Measurements from ENCODE around the gene KCTD2.

KCTD2 gene

GRCh38 chr17:75030161-75030560 is 16.9 kb upstream of the KCTD2 start:
- no peaks in the 10 kb centered on the region for H3K9me2 ChIP-seq (replicated peaks; ENCODE audit: control insufficient read depth, low read length)
- no peaks in the 10 kb centered on the region; the same call in 1 of the 2 replicates for H3K9me3 ChIP-seq (ENCODE audit: control insufficient read depth, insufficient read depth, low read length)
- TF ChIP-seq EZH2phosphoT487 (IDR thresholded peaks at IDR 0.05; ENCODE audit: borderline replicate concordance, low read length) (no peak), CTCF (IDR thresholded peaks at IDR 0.05; ENCODE audit: low read depth, low read length, poor library complexity, severe bottlenecking) (no peak)
- no peak overlapping the region for H3K4me3 ChIP-seq (ENCODE audit: low read length)
- no peak overlapping the region for H3K4me2 ChIP-seq (ENCODE audit: low read length)
- no peaks in the 10 kb centered on the region for H3K79me2 ChIP-seq (ENCODE audit: control insufficient read depth, low read length)
- H3K27me3 ChIP-seq (ENCODE audit: control insufficient read depth, low read length): peaks cover 19% of the 10 kb centered on the region
- no peaks in the 10 kb centered on the region; the same call in 1 of the 2 replicates for H3K36me3 ChIP-seq (ENCODE audit: control insufficient read depth, low read length)
- H3K27ac ChIP-seq (ENCODE audit: low read depth, low read length): no peak overlapping the region
- peaks cover 30% of the 10 kb centered on the region for H3K4me1 ChIP-seq (ENCODE audit: control insufficient read depth, low read length)
- H3F3A ChIP-seq (ENCODE audit: control insufficient read depth, insufficient read depth): no peaks in the 10 kb centered on the region; the same call in 1 of the 2 replicates
- H4K20me1 ChIP-seq (ENCODE audit: control insufficient read depth, insufficient read depth, low read depth, low read length): no peaks in the 10 kb centered on the region

- TF ChIP-seq EZH2phosphoT487 (IDR thresholded peaks at IDR 0.05; ENCODE audit: borderline replicate concordance, low read length) (no peak), CTCF (IDR thresholded peaks at IDR 0.05; ENCODE audit: low read depth, low read length, poor library complexity, severe bottlenecking) (no peak)
- no peaks in the 10 kb centered on the region; the same call in 1 of the 2 replicates for H3F3A ChIP-seq (ENCODE audit: control insufficient read depth, insufficient read depth)
- H3K79me2 ChIP-seq (ENCODE audit: control insufficient read depth, low read length): no peaks in the 10 kb centered on the region
- H3K4me2 ChIP-seq (ENCODE audit: low read length): peak overlapping the region; percentile 96
- no peaks in the 10 kb centered on the region; the same call in 1 of the 2 replicates for H3K9me3 ChIP-seq (ENCODE audit: control insufficient read depth, insufficient read depth, low read length)
- H3K4me1 ChIP-seq (ENCODE audit: control insufficient read depth, low read length): peaks cover 33% of the 10 kb centered on the region
- H3K27ac ChIP-seq (ENCODE audit: low read depth, low read length): no peak overlapping the region
- no peaks in the 10 kb centered on the region for H4K20me1 ChIP-seq (ENCODE audit: control insufficient read depth, insufficient read depth, low read depth, low read length)
- H3K27me3 ChIP-seq (ENCODE audit: control insufficient read depth, low read length): peaks cover 19% of the 10 kb centered on the region
- no peaks in the 10 kb centered on the region for H3K9me2 ChIP-seq (replicated peaks; ENCODE audit: control insufficient read depth, low read length)
- peak overlapping the region; percentile 91 for H3K4me3 ChIP-seq (ENCODE audit: low read length)
- no peaks in the 10 kb centered on the region; the same call in 1 of the 2 replicates for H3K36me3 ChIP-seq (ENCODE audit: control insufficient read depth, low read length)
Observed at GRCh38 chr17:75031972-75032719, 14.9 kb upstream of the KCTD2 start.

GRCh38 chr17:75032720-75033280 is 14.2 kb upstream of the KCTD2 start:
- H3K4me2 ChIP-seq (ENCODE audit: low read length): peak overlapping the region; percentile 96
- H3K4me3 ChIP-seq (ENCODE audit: low read length): peak overlapping the region; percentile 91
- TF ChIP-seq CTCF (IDR thresholded peaks at IDR 0.05; ENCODE audit: low read depth, low read length, poor library complexity, severe bottlenecking) (no peak), EZH2phosphoT487 (IDR thresholded peaks at IDR 0.05; ENCODE audit: borderline replicate concordance, low read length) (no peak)
- no peaks in the 10 kb centered on the region; the same call in 1 of the 2 replicates for H3K9me3 ChIP-seq (ENCODE audit: control insufficient read depth, insufficient read depth, low read length)
- no peaks in the 10 kb centered on the region; the same call in 1 of the 2 replicates for H3K36me3 ChIP-seq (ENCODE audit: control insufficient read depth, low read length)
- no peak overlapping the region for H3K27ac ChIP-seq (ENCODE audit: low read depth, low read length)
- no peaks in the 10 kb centered on the region for H3K79me2 ChIP-seq (ENCODE audit: control insufficient read depth, low read length)
- peaks cover 19% of the 10 kb centered on the region for H3K27me3 ChIP-seq (ENCODE audit: control insufficient read depth, low read length)
- no peaks in the 10 kb centered on the region for H4K20me1 ChIP-seq (ENCODE audit: control insufficient read depth, insufficient read depth, low read depth, low read length)
- peaks cover 3% of the 10 kb centered on the region; the same call in 1 of the 2 replicates for H3F3A ChIP-seq (ENCODE audit: control insufficient read depth, insufficient read depth)
- H3K4me1 ChIP-seq (ENCODE audit: control insufficient read depth, low read length): peaks cover 33% of the 10 kb centered on the region
- H3K9me2 ChIP-seq (replicated peaks; ENCODE audit: control insufficient read depth, low read length): no peaks in the 10 kb centered on the region

Measured in DOHH2 (cell line).